HS-27A (cell line): ENCODE measurements around the gene RAP2B.
"Not testable (repeated sequence)": the region's sequence is repeated elsewhere in the genome, so short reads cannot be mapped to it uniquely, and the experiment has no call there.

ENCODE experiments used
- DNase-seq: peaks from one replicate; pipeline ENCODE4 v3.0.0-alpha.2; 2012; ENCODE audit warnings: low read depth, missing footprints

The RAP2B gene

DNA sequence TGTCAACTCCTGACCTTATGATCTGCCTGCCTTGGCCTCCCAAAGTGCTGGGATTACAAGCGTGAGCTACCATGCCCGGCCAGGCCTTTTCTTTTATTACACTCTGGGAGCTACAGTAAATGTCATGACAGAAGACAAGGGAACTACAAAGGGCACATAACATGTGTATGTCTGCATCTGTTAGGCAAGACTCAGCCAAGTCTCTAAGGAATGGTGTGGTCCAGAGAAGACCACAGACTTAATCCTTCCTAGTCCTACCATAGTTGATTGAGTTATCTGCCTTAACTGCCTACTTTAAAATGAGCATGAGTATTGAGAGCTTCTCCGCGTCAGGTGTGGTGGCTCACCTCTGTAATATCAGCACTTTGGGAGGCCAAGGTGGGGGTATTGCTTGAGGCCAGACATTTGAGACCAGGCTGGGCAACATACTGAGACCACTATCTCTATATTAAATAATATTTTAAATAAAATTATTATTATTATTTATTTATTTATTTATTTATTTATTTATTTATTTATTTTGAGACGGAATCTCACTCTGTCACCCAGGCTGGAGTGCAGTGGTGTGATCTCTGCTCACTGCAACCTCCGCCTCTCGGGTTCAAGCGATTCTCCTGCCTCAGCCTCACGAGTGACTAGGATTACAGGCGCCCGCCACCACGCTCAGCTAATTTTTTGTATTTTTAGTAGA, 31.9 kb downstream of the RAP2B start:
- DNase-seq = not testable (repeated sequence)

DNA sequence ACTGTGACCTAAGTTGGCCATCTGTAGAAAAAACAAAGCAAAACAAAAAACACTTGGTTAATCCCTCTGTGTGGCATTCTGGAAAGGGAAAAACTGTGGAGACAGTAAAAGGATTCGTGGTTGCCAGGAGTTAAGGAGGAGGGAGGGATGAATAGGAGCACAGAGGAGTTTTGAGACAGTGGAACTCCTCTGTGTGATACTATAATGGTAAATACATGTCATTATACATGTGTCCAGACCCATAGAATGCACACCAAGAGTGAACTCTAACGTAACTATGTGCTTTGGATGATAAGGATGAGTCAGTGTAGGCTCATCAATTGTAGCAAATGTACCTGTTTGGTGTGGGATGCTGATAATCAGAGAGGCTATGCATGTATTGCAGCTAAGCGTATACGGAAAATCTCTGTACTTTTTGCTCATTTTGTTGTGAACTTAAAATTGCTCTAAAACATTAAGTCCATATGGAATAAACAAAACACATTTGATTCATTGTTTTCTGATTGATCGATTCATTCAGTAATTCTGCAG, 33.4 kb downstream of the RAP2B start:
- DNase-seq = no peak

DNA sequence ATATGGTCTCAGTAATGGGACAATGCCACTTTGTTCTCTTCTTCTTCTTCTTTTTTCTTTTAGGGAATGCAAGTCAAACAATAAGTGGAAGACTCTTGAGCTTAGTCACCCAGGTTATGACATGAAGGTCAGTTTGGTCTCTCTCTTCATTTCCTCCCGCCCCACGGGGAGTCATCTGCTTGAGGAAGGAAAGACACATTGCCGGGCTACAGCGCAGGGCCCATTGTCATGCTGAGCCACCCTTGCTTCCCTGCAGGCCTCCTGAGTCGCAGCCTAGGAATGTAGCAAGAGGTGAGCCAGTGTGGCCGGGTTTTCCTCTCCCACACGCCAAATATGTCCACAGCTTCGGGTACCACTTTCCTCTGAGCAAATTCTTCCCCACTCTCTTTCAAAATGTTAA, 47.6 kb downstream of the RAP2B start:
- DNase-seq = no peak

DNA sequence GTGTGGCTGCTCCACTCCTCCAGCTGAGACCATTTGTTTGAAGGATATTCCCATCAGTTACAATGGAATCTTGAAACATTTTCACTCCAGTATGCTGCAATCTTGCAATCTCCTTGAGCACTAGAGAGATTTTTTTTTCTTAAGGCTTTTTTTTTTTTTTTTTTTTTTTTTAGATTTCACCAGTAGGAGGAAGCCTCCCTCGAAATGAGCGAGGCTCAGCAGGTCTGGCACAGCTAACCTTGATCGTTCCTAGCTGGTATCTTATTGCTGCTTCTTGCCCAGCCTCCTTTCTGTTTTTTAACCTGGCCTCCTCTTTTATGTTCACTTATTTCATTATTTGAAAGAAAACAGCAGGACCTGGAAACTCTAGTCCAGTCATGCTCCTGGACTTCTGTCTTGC, 48.1 kb downstream of the RAP2B start:
- no peak for DNase-seq

DNA sequence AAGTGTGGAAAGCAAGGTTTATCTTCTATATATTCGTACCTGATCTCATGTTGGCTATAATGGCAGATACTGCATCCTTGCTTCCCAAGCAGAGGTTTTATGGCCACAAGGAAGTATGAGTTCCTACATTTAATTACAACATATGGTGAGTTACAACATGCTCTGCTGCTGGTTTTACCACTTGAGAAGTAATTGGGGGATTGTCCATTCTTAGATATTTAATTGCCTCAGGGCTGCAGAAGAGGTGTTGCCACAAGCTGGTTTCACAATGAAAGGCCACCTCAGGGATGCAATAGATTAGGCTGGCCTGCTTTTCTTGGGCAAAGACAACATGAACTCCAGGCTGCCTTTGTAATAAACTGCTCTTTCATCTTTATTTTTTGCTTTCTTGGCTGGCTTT, 48.6 kb downstream of the RAP2B start:
- DNase-seq = no peak

DNA sequence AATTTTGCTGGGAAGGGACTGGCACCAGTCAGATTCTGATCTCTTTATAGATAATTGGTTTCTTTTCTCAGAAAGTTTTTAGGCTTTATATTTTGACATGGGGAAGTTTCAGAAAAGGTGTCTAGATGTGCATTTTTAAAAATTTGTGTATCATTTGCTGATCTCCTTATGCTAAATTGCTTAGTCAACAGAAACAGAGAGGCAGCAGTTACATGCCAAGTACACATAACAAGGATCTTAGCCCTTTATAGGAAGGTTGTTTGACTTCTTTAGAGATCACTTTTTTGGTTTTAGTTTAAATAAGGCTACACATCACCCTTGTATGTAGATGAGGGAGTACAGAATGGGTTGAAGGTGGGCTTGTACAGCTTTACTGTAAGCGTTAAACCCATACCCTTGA, 53.5 kb downstream of the RAP2B start:
- DNase-seq = no peak

DNA sequence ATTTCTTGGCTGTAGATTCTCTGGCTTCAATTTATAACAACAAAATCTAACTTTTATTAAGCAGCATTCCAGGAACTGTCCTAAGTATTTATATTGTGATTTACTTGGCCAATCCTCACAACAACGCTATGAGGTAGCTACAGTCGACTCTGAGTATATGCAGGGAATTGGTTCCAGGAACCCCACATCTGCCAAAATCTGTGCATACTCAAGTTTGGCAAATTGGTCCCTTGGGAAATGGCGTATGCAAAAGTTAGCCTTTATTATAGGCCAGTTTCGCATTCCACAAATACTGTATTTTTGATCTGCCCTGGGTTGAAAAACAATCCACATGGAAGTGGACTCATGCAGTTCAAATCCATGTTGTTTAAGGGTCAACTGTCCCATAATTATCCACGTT, 53.9 kb downstream of the RAP2B start:
- DNase-seq = no peak

DNA sequence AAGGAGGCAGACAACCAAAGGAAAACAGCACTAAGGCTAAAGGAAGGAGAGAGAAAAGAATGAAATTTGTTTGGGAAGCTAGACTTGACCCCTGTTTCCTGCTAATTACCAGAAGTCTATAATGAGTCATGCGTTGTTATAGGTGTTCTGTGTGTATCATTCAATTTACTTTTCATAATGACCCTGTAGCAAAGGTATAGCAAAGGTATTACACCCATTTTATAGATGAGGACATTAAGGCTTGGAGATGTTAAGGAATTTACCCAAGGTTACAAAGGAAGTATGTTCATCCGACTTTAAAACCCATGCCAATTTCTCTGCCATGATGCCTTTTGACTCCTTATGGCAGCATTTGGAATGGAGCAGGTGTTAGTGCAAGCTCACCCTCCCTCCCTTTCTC, 54.9 kb downstream of the RAP2B start:
- DNase-seq = no peak

DNA sequence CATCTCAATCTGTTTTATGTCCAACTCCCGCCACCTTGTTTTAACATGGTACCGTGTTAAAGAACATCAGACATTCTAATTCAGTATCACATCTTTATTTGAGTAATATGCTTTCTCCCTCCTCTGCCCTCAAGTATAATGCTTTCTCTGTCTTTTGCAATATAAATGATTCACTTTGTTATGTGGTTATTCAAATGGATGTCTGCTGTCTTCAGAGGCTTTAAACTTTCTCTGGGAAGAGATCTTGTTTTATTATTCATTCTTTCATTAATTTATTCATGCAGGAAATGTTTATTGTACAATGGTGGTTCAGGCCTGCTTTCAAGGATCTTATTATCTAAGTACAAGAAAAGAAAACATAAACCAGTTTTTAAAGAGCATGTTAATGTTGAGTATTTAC, 57.1 kb downstream of the RAP2B start:
- DNase-seq = no peak
